Endothelial cell of umbilical vein (primary cell): ENCODE data around the gene USP47.

Experiments
- CTCF ChIP-seq, 2 donors: IDR thresholded peaks; 1 replicate in 1 of 2; 2 replicates in 1 of 2; pipeline ENCODE4 v1.5.1; 2011; ENCODE audit warnings: low read length in 2 of 2, mild to moderate bottlenecking in 2 of 2, moderate library complexity in 2 of 2, control low read depth in 1 of 2, inconsistent platforms in 1 of 2, low read depth in 1 of 2; ENCODE audit not compliant: insufficient read depth in 1 of 2; ENCODE audit errors: extremely low read depth in 1 of 2
- JUN ChIP-seq: IDR thresholded peaks from 2 replicates; pipeline ENCODE4 v1.6.1; 2011; ENCODE audit warnings: borderline replicate concordance, low read depth; ENCODE audit not compliant: insufficient read length, insufficient read depth
- MAX ChIP-seq: IDR thresholded peaks from 2 replicates; pipeline ENCODE4 v1.6.1; 2011; ENCODE audit not compliant: insufficient read depth, insufficient read length
- POLR2A ChIP-seq: IDR thresholded peaks from 2 replicates; pipeline ENCODE4 v1.6.1; 2012; ENCODE audit warnings: low read depth, mild to moderate bottlenecking, control low read depth, low read length
- POLR2AphosphoS5 ChIP-seq: IDR thresholded peaks from 2 replicates; pipeline ENCODE4 v1.6.1; 2012; ENCODE audit warnings: low read depth, mild to moderate bottlenecking, control low read depth, low read length, moderate library complexity; ENCODE audit not compliant: insufficient read depth

GRCh38 chr11:11806586-11806985 lies 35.2 kb upstream of the USP47 start:
- no peak for TF ChIP-seq POLR2A
- TF ChIP-seq CTCF (IDR thresholded peaks at IDR 0.05; ENCODE audit: extremely low read depth in 1 of 2, insufficient read depth in 1 of 2, low read depth in 1 of 2, low read length in 2 of 2): no peak
- no peak for TF ChIP-seq MAX
- no peak for TF ChIP-seq POLR2AphosphoS5
- TF ChIP-seq JUN: no peak
